HG03064 (cell line): ENCODE measurements around the gene EED.

Experiments
- ATAC-seq: cut with Tn5 transposase; IDR thresholded peaks from one replicate; pipeline ENCODE4 v1.9.1; 2021; ENCODE audit warnings: low read depth; ENCODE audit not compliant: unreplicated experiment

The EED gene

GRCh38 chr11:86246293-86246675 is 1.7 kb downstream of the EED start:
- no peak for ATAC-seq

DNA sequence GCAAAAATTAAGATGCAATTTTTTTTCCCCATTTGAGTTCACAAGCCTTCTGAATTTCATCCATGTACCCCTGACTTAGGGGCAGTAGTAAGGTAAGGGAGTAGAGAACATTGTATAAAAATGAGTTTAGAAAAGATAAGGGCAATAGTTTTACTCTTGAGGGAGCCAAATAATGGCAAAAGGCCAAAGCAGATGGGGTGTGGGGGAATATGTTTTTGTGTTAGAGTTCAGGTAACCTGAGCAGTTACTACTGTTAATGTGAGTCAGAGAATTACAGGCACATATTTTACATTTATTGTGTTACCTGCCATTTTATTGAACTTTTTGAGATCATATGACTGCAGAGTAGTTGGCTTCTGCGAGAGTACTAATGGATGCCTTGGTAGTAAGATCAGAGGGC is 3.1 kb downstream of the EED start:
- ATAC-seq = no peak

- ATAC-seq = no peak
Observed at GRCh38 chr11:86248609-86249008, 4.1 kb downstream of the EED start.

DNA sequence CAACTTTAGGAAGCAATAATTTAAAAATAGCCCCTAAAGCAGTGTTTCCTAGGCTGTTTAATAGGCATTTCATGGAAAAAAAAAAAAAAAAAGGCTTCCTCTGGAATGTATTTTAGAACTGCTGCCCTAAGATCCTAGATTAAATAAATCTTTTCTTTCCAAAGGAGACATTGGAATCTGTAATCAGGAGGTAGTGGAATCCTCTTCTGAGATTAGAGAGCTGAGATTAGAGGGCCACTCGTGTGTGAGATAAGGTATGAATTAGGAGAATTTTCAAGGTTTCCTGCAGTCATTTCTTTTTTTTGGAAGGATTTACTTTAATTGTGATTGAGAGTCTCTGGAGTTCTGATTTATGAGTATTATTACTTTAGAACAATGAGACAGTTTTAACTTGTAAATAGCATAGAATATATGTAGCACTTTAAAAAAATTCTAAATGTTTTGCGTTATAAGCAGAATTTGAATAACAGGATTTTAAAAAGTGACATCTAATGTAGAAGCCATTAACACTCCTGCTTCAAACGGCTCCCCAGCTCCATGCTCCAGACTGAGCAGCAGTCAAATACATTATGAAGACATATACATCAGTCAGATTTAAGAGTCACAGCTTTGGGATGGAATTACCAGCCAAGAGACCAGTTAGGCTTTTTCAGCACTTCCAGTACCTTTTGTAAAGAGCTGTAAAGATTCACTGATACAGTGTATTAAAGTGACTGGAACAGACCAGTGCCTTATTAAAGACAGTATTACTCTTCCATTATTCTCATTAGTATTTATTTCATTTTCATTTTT is 5.0 kb downstream of the EED start:
- no peak for ATAC-seq

DNA sequence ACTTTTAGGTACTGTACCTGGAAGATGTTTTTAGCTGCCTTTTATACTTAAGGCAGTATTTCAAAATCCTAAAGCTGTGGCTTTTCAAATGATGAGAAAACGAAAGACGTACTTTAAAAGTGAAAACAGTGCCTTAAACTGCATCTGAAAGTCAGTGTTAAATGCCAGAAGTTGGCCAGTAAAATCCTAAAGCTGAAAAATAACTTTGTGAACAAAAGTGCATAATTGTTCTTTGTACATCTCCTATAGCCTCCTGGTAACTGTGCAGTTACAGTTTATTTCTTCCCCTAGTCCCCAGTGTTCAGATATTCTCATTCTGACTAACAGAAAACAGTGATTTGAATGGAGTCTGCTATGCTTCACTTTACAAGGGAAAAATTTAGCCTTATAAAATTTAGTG is 6.8 kb downstream of the EED start:
- ATAC-seq = no peak

GRCh38 chr11:86255896-86256295 is 11.3 kb downstream of the EED start:
- no peak for ATAC-seq

GRCh38 chr11:86256608-86257007 is 12.1 kb downstream of the EED start:
- no peak for ATAC-seq

- no peak for ATAC-seq
Observed at GRCh38 chr11:86257446-86257845, 12.9 kb downstream of the EED start.

- no peak for ATAC-seq
Observed at GRCh38 chr11:86259730-86260129, 15.2 kb downstream of the EED start.

DNA sequence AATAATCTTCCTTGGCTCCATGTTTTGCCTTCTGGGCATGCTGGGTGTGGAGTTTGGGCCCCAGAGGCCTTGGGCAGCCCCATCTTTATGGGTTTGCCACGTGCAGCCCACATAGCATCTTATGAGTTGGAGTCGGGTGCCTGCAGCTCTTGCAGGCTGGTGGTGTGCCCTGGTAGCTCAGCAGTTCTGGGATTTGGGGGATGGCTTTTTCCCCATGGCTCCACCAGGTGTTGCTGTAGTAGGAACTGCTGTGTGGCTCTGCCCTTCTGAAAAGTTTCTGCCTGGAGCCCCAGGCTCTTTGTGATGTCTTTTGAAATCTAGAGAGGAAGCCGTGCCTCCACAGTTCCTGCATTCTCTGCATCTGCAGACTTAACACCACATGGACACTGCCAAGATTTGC is 16.8 kb downstream of the EED start:
- ATAC-seq = no peak

DNA sequence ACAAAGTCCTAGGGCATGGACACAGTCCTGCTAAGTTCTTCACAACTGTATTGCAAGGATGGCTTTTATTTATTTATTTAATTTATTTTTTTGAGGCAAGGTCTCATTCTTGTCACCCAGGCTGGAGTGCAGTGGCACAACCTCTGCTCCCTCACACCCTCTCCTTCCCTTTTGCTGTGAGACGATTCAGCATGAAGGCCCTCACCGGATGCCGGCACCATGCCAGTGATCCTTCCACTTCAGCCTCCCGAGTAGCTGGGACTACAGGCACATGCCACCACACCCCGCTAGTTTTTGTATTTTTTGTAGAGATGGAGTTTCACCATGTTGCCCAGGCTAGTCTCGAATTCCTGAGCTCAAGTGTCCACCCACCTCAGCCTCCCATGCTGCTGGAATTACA is 17.8 kb downstream of the EED start:
- no peak for ATAC-seq

DNA sequence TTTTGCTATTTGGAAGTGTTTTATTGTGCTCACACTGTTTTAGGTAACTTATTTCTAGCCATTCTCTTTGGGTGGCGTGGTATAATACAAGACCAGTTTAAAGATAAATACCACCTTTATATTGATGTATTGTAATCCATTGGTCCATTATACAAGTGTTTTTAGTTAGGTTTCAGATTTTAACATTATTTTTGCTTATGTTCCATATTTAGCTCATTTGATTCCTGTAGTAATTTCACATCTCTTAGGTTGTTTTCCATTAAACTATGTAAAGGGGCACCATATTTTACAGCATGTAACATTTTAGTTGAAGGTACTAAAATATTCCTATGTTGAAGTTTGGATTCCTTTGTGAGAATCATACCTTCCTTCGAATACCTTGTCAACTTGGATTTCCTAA is 20.1 kb downstream of the EED start:
- no peak for ATAC-seq

GRCh38 chr11:86265194-86265593 is 20.6 kb downstream of the EED start:
- ATAC-seq = no peak

- ATAC-seq = no peak
Observed at GRCh38 chr11:86269645-86270044, 25.1 kb downstream of the EED start.

GRCh38 chr11:86274503-86274902 is 29.9 kb downstream of the EED start:
- no peak for ATAC-seq

- ATAC-seq = no peak
Observed at GRCh38 chr11:86274999-86275398, 30.4 kb downstream of the EED start.

- ATAC-seq = no peak
Observed at GRCh38 chr11:86275493-86276370, 31.2 kb downstream of the EED start.

DNA sequence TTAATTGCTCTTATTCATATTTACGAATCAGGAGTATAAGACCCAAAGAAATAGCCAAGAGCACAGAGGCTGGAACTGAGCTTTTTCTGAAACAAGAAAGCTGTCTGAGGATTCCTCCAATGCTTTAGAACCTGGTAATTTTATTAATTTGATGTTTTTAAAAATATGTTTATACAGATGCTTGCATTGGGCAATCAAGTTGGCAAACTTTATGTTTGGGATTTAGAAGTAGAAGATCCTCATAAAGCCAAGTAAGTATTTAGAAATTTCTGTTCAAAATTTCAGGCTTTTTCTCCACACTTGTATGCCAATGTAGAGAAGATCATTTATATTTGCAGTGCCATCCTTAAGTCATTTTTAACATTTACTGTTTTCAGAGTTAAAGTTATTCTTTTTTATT is 33.2 kb downstream of the EED start:
- no peak for ATAC-seq

- no peak for ATAC-seq
Observed at GRCh38 chr11:86278226-86278625, 33.7 kb downstream of the EED start.

DNA sequence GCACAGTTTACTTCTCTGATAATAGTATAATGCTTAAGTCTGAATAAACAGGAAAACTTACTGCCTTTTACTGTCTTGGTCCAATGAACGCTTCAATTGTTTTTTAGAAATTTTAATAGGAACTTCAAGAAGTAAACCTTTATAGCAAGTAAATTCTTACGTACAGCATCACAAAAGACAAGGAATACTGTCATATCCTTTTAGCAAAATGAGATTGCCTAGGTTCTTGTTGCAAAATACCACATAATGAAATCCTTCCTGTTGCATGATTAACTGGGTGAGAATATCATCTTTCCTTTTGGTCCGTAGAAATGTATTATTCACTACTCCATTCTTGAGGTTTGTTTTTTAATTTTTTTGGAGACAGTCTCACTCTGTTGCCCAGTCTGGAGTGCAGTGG is 35.2 kb downstream of the EED start:
- no peak for ATAC-seq

GRCh38 chr11:86287468-86287796 is 42.9 kb downstream of the EED start:
- no peak for ATAC-seq
